COLO668 (cell line): ENCODE data around the gene DRP2.
"Not testable (repeated sequence)": the region's sequence is repeated elsewhere in the genome, so short reads cannot be mapped to it uniquely, and the experiment has no call there.

ENCODE experiments used
- DNase-seq: peaks from one replicate; lab custom pipeline; 2025; ENCODE audit not compliant: unreplicated experiment; lab: John Stamatoyannopoulos, UW

DRP2 gene, protein sequence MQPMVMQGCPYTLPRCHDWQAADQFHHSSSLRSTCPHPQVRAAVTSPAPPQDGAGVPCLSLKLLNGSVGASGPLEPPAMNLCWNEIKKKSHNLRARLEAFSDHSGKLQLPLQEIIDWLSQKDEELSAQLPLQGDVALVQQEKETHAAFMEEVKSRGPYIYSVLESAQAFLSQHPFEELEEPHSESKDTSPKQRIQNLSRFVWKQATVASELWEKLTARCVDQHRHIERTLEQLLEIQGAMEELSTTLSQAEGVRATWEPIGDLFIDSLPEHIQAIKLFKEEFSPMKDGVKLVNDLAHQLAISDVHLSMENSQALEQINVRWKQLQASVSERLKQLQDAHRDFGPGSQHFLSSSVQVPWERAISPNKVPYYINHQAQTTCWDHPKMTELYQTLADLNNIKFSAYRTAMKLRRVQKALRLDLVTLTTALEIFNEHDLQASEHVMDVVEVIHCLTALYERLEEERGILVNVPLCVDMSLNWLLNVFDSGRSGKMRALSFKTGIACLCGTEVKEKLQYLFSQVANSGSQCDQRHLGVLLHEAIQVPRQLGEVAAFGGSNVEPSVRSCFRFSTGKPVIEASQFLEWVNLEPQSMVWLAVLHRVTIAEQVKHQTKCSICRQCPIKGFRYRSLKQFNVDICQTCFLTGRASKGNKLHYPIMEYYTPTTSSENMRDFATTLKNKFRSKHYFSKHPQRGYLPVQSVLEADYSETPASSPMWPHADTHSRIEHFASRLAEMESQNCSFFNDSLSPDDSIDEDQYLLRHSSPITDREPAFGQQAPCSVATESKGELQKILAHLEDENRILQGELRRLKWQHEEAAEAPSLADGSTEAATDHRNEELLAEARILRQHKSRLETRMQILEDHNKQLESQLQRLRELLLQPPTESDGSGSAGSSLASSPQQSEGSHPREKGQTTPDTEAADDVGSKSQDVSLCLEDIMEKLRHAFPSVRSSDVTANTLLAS

DNA sequence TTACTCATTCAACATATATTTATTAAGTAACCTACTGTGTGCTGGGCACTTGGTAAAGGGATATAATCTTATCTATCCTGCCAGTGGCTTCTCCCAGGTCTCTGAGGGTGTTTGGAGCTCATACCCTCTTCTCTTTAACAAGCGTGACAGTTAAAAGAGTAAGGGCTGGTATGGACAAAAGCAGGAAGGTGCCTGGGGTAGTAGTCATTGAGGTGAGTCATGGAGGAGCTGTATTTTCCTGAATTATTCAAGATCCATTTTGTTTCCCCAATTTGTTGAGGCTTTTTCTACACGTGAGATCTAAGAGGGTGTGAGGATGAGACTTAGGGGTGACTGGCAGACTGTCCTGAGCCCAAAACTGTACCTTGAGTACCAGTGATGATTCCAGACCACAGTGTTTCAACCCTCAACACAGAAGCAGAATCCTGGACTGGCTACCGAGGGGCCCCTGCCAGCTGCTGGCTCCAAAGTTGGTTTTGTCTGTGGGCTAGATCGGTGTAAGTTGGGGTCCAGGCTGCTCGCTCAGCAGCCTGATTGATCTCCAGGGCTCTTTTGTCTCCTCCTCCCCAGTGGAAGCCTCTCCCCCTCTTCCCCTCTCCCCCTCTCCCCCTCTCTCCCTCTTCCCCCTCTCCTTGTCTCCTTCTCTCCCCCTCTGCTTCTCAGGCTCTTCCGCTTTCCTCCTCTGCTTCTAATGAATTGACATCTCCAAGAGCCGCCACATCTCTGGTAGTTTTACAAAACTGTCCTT lies at the start of gene DRP2:
Gene DRP2 (plus strand): TSS at position 671 of the 748 bp plus-strand sequence. CDS start 11,862 bp downstream, outside the sequence.
- no peak for DNase-seq

DNA sequence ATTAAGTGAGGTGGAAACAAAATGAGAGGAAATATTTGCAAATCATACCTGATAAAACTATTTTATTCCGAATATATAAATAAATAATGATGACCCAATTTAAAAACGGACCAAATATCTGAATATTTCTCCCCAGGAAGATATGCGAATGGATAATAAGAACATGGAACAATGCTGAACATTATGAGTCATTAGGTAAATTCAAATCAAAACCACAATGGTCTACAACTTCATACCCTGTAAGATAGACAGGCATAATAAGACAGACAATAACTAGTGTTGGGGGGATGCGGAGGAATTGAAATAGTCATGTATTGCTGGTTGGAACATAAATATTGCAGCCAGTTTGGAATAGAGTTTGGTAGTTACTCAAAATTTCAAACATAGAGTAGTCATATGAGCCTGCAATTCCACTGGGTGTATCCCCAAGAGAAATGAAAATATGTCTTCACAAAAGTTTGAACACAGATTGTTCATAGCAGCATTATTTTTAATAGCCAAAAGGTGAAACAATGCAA lies 47.6 kb upstream of the DRP2 start:
- no peak for DNase-seq

DNA sequence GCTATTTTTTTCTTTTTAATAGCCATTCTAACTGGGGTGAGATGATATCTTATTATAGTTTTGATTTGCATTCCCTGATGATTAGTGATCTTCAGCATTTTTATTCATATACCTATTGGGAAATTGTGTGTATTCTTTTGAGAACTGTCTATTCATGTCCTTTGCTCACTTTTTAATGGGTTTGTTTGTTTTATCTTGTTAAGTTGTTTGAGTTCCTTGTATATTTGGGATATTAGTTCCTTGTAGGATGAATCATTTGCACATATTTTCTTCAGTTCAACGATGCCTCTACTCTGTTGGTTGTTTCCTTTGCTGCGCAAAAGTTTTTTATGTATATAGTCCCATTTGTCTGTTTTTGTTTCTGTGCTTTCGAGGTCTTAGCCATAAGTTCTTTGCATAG lies 43.1 kb upstream of the DRP2 start:
- no peak for DNase-seq

DNA sequence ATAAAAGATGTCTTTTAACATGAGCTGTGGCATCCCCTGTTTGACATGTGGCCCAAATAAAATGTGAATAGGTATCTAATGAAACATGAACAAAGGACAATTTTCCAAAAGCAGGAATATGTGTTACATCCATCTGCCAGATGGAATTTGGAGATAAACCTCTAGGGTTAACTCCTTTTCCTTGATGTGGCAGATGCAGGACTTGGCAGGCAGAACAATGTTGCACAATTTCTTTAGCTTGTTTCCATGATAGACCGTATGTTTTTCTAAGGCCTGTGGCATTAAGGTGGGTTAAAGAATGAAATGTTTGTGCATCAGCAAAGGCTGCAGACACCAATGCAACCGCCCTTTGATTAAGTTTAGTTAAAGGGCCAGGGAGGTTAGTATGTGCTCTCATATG lies 34.7 kb upstream of the DRP2 start:
- not testable (repeated sequence) for DNase-seq

DNA sequence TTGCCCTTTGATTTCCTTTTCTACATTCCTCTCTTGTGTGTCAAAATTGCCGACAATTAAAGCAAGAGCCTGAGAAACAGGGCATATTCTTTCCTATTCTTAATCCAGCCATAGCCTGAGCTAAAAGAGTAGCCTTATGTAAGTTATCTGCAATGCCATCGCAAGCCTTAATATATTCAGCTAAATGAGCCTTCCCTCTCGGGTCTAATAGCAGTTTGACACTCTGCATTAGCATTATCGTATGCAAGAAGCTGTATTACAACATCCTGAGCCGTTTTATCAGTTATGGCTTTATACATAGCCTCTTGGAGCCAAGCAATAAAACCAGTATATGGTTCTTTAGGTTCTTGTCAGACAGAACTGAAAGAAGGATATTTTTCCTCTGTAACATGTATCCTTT lies 31.6 kb upstream of the DRP2 start:
- not testable (repeated sequence) for DNase-seq

DNA sequence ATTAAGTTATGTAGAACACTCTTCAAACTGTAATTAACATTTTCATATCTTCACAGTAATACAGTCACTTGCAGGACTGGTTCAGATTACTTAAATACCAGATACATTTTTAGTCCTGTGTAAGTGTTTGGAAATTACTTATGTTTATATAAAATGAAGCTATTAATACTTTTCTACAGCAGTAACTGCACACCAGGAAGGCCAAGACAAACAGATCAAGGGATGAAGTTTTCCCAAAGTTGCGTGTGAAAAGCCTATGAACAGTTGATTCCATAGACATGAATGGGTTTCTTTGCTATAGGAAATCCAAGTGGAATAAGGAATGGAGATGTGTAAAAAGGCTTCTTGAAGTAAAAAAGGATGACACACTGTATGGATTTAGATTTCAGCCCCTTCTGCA lies 28.9 kb upstream of the DRP2 start:
- no peak for DNase-seq

DNA sequence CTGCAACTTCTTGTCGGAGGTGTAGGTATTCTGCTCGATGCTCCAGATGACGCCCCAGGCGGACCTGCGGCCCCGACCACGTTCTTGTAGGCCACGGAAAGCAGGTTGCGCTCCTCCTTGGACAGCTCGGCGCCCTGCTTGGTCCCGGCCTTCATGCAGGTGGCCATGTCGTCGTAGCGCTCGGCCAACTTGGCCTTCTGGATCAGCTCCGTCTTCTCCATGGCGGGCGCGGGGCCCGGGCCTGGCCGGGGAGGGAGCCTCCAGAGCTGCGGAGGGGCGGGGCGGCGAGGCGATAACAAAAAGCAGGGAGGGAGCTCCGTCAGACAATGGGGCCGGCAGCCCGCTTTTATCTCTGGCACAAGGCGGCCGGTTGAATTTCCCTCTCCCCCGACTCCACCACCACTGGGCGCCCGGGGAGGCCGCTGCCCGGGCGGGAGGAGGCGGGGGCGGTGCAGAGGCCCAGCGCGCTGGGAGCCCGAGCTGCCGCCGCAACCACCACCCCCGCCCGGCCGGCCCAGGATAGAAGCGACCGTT lies 28.3 kb upstream of the DRP2 start:
- peak; percentile 0 for DNase-seq

DNA sequence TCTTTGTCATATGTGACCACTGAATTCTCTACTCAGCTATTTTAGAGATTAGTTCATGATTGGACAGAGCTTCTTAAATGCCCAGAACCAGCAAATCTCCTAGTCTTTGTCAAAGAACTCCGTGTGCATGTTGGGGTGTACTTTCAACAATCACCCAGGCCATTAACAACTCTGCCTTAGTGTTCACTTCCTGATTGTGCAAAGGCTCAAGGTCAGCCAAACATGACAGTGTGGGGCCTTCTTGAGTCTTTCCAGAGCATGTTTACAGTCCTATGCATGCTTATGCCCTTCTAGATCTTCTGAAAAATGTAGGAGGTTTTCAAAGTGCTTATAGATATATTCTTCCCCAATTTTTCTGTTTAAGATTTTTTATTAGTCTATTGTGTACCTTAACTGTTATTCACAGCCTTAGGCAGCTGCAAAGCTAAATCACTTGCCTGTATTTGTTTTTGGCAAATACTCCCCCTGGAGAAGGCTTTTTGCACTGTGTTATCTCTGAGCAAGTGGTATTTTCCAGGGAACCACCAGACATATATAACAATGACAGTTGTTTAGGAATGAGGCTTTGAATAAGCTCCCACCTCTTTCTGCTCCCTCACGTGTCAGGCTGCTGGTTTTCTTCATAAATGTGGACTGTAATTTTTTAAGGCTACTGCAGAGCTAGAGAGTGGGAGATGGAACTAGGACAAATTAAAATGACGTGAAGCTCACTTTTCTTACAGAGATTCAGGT lies 24.0 kb upstream of the DRP2 start:
- no peak for DNase-seq

DNA sequence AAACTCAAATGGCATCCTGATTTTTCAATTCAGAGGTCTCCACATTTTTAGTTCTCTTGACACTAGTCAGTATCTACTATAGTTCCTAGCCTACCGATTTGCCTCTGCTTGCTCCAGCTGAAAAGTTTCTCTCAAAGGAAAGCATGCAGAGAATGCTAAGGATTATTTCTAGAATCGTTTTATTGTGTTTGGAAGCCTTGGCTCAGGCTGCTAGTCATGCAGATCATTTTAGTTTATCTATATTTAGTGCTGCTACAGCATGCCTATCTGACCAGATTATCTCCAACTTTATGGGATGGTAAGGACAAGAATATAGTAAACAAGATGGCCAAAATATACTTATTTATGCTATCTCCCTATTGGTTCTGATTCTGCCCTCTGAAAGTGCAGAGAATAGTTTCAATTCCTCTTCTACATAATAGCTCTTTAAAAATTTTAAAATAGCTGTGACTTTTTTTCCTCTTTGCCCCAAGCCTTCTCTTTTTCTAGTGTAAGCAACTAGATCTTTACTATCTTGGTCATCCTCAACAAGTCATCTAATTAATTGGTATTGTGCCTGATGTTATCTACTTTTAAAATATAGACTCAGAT lies 15.7 kb upstream of the DRP2 start:
- no peak for DNase-seq

DNA sequence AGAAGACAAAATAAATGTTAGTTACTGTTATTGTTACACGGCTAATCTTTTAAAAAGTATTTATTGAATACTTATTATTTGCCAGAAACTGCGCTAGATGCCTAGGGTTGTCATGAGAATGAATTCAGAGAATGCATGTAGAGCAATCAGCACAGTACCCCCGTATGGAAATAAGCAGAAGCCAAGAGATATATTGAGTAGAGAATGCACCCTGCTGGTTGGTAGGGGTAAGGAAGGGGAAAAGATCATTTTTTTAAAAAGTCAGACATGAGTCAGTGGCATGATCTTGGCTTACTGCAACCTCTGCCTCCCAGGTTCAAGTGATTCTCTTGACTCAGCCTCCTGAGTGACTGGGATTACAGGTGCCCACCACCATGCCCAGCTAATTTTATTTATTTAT lies 13.1 kb upstream of the DRP2 start:
- DNase-seq = no peak

DNA sequence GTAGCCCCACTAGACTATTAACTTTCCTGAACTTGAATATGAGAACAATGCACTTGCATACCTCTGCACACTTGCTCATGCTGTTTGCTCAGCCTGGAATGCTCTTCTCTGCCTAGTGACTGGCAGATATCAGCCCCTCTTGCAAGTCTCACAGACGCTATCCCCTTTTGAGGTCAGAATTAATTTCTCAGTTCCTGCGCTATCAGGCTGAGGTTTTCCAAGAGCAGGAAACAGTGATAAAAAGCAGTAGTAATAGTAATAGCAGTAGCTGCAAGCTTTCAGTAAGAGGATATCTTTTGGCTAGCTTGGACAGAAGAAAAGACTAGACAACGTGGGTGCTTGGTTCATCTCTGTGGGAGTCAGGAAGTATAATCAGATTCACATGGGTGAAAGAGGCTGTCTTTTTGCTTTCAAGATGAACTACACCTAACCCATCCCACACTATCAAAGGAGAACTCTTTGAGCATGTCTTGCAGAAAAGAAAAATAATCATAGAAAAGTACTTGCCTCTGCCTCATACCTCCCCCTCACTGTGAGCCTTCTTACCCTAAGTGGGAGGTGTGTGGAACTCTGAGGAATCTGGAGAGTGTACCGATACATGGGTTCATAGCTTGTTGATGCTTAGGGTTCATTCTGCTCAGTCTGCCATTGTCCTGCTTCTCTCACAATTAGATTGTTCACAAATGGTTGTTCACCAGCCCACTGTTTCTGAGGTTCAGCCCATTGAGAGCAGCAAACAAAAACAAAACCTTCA lies 11.3 kb upstream of the DRP2 start:
- no peak for DNase-seq

DNA sequence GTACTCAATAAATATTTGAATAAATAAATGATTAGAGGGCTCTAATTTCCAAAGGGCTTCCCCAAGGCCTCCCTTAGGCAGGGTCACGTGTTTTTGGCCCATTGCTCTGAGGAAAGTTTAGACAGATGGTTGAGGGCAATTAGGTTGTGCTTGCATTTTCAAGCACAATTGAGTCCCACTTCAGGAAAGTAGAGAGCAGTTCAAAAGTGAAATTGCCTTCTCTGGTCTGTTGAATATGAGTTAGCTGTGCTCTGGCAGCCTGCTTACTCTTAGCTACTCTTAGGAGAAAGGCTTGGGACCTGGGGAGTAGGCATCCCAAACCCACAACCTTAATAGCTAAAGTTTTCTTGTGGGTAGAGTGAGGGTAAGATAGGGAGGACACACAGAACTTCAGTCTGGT lies 9.0 kb upstream of the DRP2 start:
- DNase-seq = no peak

DNA sequence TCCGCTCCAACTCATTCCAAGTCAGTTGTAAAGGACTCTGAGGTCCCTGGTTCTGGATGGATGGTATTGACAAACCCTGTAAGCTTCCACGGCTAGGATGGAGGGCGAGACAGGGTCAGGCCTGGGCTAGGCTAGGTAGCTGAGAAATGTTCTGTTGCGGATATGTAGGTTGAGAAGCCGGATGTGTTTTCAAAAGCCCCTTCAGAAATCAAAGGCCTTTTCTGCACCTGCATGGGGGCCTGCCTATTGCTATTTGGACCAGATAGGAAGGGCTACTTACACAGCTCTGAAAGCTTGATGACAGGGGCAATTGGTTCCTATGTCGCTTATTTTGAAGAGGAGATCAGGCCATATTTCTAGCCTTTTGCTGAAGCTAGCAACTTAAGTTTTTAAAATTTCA lies 1.9 kb upstream of the DRP2 start:
- DNase-seq = no peak

DNA sequence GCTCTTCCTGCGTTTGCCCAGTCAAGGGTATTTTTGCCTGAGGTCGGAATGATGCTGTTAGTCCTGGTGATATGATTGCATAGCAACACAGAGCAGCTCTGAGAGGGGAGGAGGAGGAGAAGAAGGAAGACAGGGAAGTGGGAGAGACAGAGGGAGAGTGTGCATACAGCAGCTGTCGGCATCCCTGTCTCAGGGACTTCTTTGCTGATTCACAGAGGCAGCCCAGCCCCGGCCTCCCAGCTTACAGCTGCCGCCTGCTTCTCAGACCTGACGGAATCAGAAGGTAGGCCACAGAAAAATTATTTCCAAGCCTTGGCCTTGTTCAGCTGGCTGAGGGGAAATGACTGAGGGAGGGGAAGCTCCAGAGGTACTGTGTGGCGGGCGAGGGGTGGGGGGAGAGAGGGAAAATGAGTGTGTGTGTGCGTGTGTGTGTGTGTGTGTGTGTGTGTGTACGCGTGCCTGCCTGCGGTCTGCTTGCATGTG lies 319 bp downstream of the DRP2 start:
- no peak for DNase-seq

DNA sequence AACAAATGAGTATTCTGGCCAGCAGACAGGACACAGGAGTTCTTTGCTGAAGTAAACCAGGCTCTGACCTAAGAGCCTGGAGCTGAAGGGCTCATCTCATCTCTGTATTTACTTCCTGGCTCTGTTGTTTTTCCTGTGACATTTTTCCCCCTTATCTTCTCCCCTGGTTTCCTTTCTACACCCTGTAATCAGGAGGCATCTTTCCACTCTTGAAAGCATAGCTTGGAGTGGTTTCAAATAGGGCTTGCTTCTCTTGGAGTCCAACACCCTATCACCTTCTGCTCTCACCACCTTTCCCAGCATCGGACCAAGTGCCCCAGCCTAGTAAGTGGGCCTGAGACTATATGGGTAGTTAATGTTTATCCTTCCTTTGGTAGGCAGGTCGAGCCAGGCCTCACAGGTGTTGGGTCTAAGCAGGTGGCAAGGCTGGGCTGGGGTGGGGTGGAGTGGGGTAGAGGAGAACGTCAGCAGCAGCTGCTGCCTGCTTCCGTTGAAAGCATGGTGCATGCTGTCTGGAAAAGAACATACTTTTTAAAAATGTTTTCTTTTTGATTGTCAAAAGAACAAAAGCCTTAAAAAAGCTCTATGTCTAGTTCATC lies 1.2 kb downstream of the DRP2 start:
- peak; percentile 70 for DNase-seq

DNA sequence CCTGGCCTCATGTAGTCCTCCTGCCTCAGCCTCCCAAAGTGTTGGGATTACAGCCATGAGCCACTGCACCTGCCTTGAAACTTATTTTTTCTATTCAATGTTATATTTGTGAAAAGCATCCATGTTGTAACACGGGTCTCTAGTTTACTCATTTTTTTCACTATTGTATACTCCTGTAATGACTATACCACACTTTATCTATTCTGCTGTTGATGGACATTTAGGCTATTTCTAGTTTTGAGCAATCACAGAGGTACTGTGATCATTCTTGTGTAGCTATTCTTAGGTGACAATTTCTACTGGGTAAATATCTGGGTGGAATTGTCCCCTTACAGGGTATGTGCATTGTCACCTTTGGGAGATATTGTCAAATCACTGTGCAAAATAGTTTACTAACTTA lies 3.6 kb downstream of the DRP2 start:
- no peak for DNase-seq

DNA sequence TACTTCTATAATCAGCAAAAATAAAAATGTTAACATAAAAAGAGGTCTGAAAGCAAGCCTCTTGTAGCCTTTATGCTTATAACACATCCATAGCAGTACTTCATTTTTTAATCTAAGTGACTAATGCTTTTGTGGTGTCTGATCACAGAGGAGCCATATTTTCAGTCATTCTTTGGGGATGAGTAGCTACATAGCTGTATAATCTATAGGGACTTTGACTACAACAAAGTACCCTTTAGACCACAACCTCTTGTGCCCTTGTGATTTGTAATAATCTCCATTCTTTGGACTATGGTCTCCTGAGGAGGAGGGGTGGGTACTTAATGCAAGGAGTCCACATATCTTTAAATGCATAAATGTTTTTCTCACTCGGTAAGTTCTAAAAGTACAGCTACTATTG lies 9.6 kb downstream of the DRP2 start:
- DNase-seq = no peak

DNA sequence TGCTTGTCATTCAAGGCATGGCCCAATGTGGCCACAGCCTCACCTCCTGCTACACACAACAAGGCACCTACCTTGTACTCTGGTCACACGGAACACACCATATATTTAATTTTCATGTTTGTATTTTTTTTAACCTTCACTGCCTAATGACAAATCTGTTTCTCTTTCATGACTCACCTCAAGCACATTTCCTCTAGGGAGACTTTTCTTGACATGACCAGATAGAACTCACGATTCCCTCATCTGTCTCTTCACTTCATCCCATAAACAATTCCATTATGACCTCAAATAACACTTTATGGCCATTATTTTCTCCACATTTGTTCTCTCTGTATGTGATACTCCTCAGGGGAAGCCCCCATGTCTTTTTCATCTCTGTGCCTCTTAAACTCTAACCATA lies 11.1 kb downstream of the DRP2 start:
- DNase-seq = no peak

DNA sequence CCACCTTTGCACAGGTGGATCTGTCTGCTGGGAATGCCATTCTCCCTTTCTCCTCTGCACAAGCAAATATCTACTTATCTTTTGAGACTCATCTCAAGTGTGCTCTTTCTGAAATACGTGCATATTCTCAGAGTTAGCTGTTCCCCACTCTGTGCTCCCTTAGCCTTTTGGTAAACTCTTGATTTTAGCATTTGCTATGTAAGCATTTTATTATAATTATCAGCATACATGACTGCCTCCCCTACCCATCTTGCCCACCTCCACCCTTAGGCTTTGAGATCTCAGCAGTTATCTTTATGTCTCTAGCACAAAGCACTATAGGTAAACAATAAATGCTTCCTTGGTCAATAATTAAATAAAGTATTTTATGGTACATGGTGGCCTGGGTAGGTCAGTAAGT lies 11.5 kb downstream of the DRP2 start:
- no peak for DNase-seq
